IMR-90 (cell line): Measurements from ENCODE around the gene SLC66A3. TPM values are rescaled to one million over a fixed set of nuclear protein-coding genes. Genes with fewer than 3 reads are reported as not detected.

Experiments
- ATAC-seq: fragments of 200-7000 bp; cut with Tn5 transposase; 2 replicates; pipeline ENCODE4 v1.9.1; 2020; ENCODE audit warnings: low read depth, mild to moderate bottlenecking, moderate library complexity
- BruUV-seq: library from RNA; stranded (reverse); fragments of 400-500 nt; replicated peaks from 2 replicates; lab custom pipeline; 2021; lab: Mats Ljungman, UMichigan
- CTCF ChIA-PET: fragments of 300-600 bp; formaldehyde crosslinking; extraction: SDS; loops from one replicate; lab custom pipeline; 2021; ENCODE audit warnings: antibody characterized with exemption; lab: Yijun Ruan, JAX
- POLR2A ChIA-PET: fragments of 300-600 bp; sonication (Branson Sonifier 250); formaldehyde crosslinking; loops from one replicate; lab custom pipeline; 2022; ENCODE audit warnings: antibody characterized with exemption; ENCODE audit not compliant: unreplicated experiment; lab: Charles Lee
- DNase-seq: peaks from one replicate; pipeline ENCODE4 v3.0.0; 2013
- H2AFZ ChIP-seq: replicated peaks from 2 replicates; pipeline ENCODE3; 2013; ENCODE audit warnings: low read length, mild to moderate bottlenecking; ENCODE audit not compliant: poor library complexity
- H2AK5ac ChIP-seq: 2 replicates; pipeline ENCODE4 v1.6.1; 2013; ENCODE audit warnings: low read depth, low read length, inconsistent platforms
- H2AK9ac ChIP-seq: replicated peaks from 2 replicates; pipeline ENCODE3; 2013; ENCODE audit warnings: mild to moderate bottlenecking, low read depth, low read length, moderate library complexity; ENCODE audit not compliant: poor library complexity
- H2BK120ac ChIP-seq: 2 replicates; pipeline ENCODE4 v1.6.1; 2013; ENCODE audit warnings: low read depth, low read length, inconsistent platforms
- H2BK15ac ChIP-seq: 3 replicates; pipeline ENCODE4 v1.6.1; 2013; ENCODE audit warnings: low read depth, low read length, inconsistent platforms
- H2BK20ac ChIP-seq: 2 replicates; pipeline ENCODE4 v1.6.1; 2013; ENCODE audit warnings: low read depth, mild to moderate bottlenecking, inconsistent platforms, low read length, moderate library complexity
- H2BK5ac ChIP-seq: 2 replicates; pipeline ENCODE4 v1.6.1; 2013; ENCODE audit warnings: mild to moderate bottlenecking, low read depth, low read length, inconsistent platforms; ENCODE audit not compliant: poor library complexity, severe bottlenecking
- H3K14ac ChIP-seq: replicated peaks from 2 replicates; pipeline ENCODE4 v1.6.1; 2013; ENCODE audit warnings: low read depth, low read length, inconsistent platforms
- H3K18ac ChIP-seq: 2 replicates; pipeline ENCODE4 v1.6.1; 2013; ENCODE audit warnings: low read depth, low read length, control low read depth
- H3K23ac ChIP-seq: 2 replicates; pipeline ENCODE4 v1.6.1; 2013; ENCODE audit warnings: low read depth, low read length, inconsistent platforms
- H3K27ac ChIP-seq: 2 replicates; pipeline ENCODE4 v1.5.1; 2013; ENCODE audit warnings: mild to moderate bottlenecking, control low read depth, low read length; ENCODE audit not compliant: insufficient read depth
- H3K27me3 ChIP-seq: 2 replicates; pipeline ENCODE4 v1.6.1; 2013; ENCODE audit warnings: low read length; ENCODE audit not compliant: control insufficient read depth, insufficient read depth
- H3K36me3 ChIP-seq: 2 replicates; pipeline ENCODE4 v1.6.1; 2013; ENCODE audit warnings: low read length, mixed read lengths; ENCODE audit not compliant: control insufficient read depth, insufficient read depth
- H3K4ac ChIP-seq: 2 replicates; pipeline ENCODE4 v1.6.1; 2013; ENCODE audit warnings: low read depth, low read length, inconsistent platforms
- H3K4me1 ChIP-seq: 2 replicates; pipeline ENCODE4 v1.6.1; 2013; ENCODE audit warnings: low read length, mixed read lengths; ENCODE audit not compliant: control insufficient read depth, insufficient read depth
- H3K4me2 ChIP-seq: 2 replicates; pipeline ENCODE4 v1.6.1; 2013; ENCODE audit warnings: low read depth, mild to moderate bottlenecking, control low read depth, low read length, moderate library complexity
- H3K4me3 ChIP-seq: 2 replicates; pipeline ENCODE4 v1.5.1; 2013; ENCODE audit warnings: low read depth, mild to moderate bottlenecking, control low read depth, low read length, moderate library complexity; ENCODE audit not compliant: insufficient read depth
- H3K56ac ChIP-seq: 2 replicates; pipeline ENCODE4 v1.6.1; 2013; ENCODE audit warnings: low read length, inconsistent platforms; ENCODE audit not compliant: insufficient read depth; ENCODE audit errors: extremely low read depth
- H3K79me1 ChIP-seq, 2 experiments: 2 replicates each; pipeline ENCODE4 v1.6.1; 2013; ENCODE audit warnings: low read length in 2 of 2, inconsistent platforms in 1 of 2, low read depth in 1 of 2
- H3K9ac ChIP-seq: 2 replicates; pipeline ENCODE4 v1.6.1; 2013; ENCODE audit warnings: low read depth, low read length, control low read depth
- H3K9me1 ChIP-seq: 2 replicates; pipeline ENCODE4 v1.6.1; 2013; ENCODE audit warnings: low read length, inconsistent platforms; ENCODE audit not compliant: insufficient read depth
- H3K9me3 ChIP-seq: 2 replicates; pipeline ENCODE4 v1.6.1; 2013; ENCODE audit warnings: low read length; ENCODE audit not compliant: control insufficient read depth, insufficient read depth
- H4K20me1 ChIP-seq: 2 replicates; pipeline ENCODE4 v1.6.1; 2013; ENCODE audit warnings: low read length, inconsistent platforms; ENCODE audit not compliant: insufficient read depth
- H4K5ac ChIP-seq: 2 replicates; pipeline ENCODE4 v1.6.1; 2013; ENCODE audit warnings: mild to moderate bottlenecking, low read depth, low read length, control low read depth
- H4K8ac ChIP-seq, 2 experiments: 2 replicates each; pipeline ENCODE4 v1.6.1; 2013; ENCODE audit warnings: low read depth in 2 of 2, low read length in 2 of 2, control low read depth in 1 of 2, inconsistent platforms in 1 of 2
- H4K91ac ChIP-seq: 2 replicates; pipeline ENCODE4 v1.6.1; 2013; ENCODE audit warnings: low read depth, low read length, inconsistent platforms; ENCODE audit not compliant: insufficient read depth
- BHLHE40 ChIP-seq: fragments of 150-350 bp; IDR thresholded peaks from 2 replicates; pipeline ENCODE4 v1.6.1; 2016; ENCODE audit warnings: mild to moderate bottlenecking, low read depth, low read length
- CEBPB ChIP-seq: IDR thresholded peaks from 2 replicates; pipeline ENCODE4 v1.6.1; 2012; ENCODE audit warnings: low read depth, low read length, improper control_type of control experiment
- CHD1 ChIP-seq: IDR thresholded peaks from 2 replicates; pipeline ENCODE4 v1.6.1; 2012; ENCODE audit warnings: low read depth, low read length, improper control_type of control experiment
- CTCF ChIP-seq: conservative IDR thresholded peaks from 2 replicates; pipeline ENCODE4 v1.5.1; 2012; ENCODE audit warnings: mild to moderate bottlenecking, low read depth, low read length, improper control_type of control experiment
- ELK1 ChIP-seq: fragments of 150-350 bp; IDR thresholded peaks from 2 replicates; pipeline ENCODE4 v1.6.1; 2016; ENCODE audit warnings: low read depth, mild to moderate bottlenecking, low read length, moderate library complexity, borderline replicate concordance
- FOS ChIP-seq: fragments of 150-350 bp; IDR thresholded peaks from 2 replicates; pipeline ENCODE4 v1.6.1; 2016; ENCODE audit warnings: low read depth, low read length
- MAFK ChIP-seq: IDR thresholded peaks from 2 replicates; pipeline ENCODE4 v1.6.1; 2012; ENCODE audit warnings: low read depth, low read length, improper control_type of control experiment
- MAZ ChIP-seq: IDR thresholded peaks from 2 replicates; pipeline ENCODE4 v1.6.1; 2012; ENCODE audit warnings: low read depth, mild to moderate bottlenecking, low read length, improper control_type of control experiment, moderate library complexity, borderline replicate concordance
- MXI1 ChIP-seq: IDR thresholded peaks from 2 replicates; pipeline ENCODE4 v1.6.1; 2012; ENCODE audit warnings: low read depth, mild to moderate bottlenecking, low read length, moderate library complexity, borderline replicate concordance
- NFE2L2 ChIP-seq: fragments of 150-350 bp; IDR thresholded peaks from 2 replicates; pipeline ENCODE4 v1.6.1; 2016; ENCODE audit warnings: low read depth, mild to moderate bottlenecking, low read length
- POLR2A ChIP-seq: IDR thresholded peaks from 2 replicates; pipeline ENCODE4 v1.6.1; 2012; ENCODE audit warnings: mild to moderate bottlenecking, low read depth, low read length
- RAD21 ChIP-seq: IDR thresholded peaks from 2 replicates; pipeline ENCODE4 v1.6.1; 2012; ENCODE audit warnings: low read length, improper control_type of control experiment
- RCOR1 ChIP-seq: IDR thresholded peaks from 2 replicates; pipeline ENCODE4 v1.6.1; 2012; ENCODE audit warnings: mild to moderate bottlenecking, low read length, improper control_type of control experiment; ENCODE audit not compliant: insufficient replicate concordance
- RFX5 ChIP-seq: IDR thresholded peaks from 2 replicates; pipeline ENCODE4 v1.8.0; 2012; ENCODE audit warnings: low read depth, mild to moderate bottlenecking, low read length, moderate library complexity
- SMC3 ChIP-seq: fragments of 150-350 bp; IDR thresholded peaks from 2 replicates; pipeline ENCODE4 v1.6.1; 2016; ENCODE audit warnings: low read depth, mild to moderate bottlenecking, antibody characterized with exemption, low read length, moderate library complexity
- WGBS, 2 experiments: methylation state at CpG; one replicate each; pipeline versions ENCODE4 v1.1.5 to v1.1.7; 2013; ENCODE audit warnings: missing lambda C conversion rate in 2 of 2; ENCODE audit not compliant: insufficient read length in 1 of 2; ENCODE audit errors: extremely low coverage in 2 of 2; 5-methylcytosine and 5-hydroxymethylcytosine counted together
- dilution Hi-C: fragments of 300-500 bp; cut with HindIII; formaldehyde crosslinking; loops from one replicate; pipeline ENCODE4 v1.14.3; 2018; ENCODE audit warnings: low sequenced_read_pairs; ENCODE audit not compliant: unreplicated experiment
- in situ Hi-C: fragments of 300-500 bp; cut with MboI; formaldehyde crosslinking; loops from 3 replicates; pipeline ENCODE4 v1.14.3; 2019; ENCODE audit warnings: low sequenced_read_pairs, inconsistent platforms, mixed read lengths
- intact Hi-C: fragments of 100-400 bp; cut with micrococcal nuclease; formaldehyde crosslinking; loops from 2 replicates; pipeline ENCODE4 v1.10.0; 2022
- polyA plus RNA-seq, 3 experiments: library from polyadenylated mRNA; depleted of rRNA; stranded (reverse); fragments of >200 nt; gene quantifications; 2 replicates each; pipeline ENCODE4 v1.2.3, GENCODE V29; 2012; ENCODE audit warnings: low replicate concordance in 1 of 3
- total RNA-seq: library from RNA; depleted of rRNA; stranded (reverse); fragments of >200 nt; gene quantifications from 2 replicates; pipeline ENCODE4 v1.2.3, GENCODE V29; 2012
- TF ChIP-seq, protein P1 (sequence below): fragments of 150-350 bp; IDR thresholded peaks from 2 replicates; pipeline ENCODE4 v1.6.1; 2017; ENCODE audit warnings: mild to moderate bottlenecking, antibody characterized with exemption, low read length, low read depth

Gene SLC66A3
- total and polyA plus RNA-seq, 2 of the 4 experiments (the other 2 are of a cell fraction), result 18.1 to 25.2 TPM

DNA sequence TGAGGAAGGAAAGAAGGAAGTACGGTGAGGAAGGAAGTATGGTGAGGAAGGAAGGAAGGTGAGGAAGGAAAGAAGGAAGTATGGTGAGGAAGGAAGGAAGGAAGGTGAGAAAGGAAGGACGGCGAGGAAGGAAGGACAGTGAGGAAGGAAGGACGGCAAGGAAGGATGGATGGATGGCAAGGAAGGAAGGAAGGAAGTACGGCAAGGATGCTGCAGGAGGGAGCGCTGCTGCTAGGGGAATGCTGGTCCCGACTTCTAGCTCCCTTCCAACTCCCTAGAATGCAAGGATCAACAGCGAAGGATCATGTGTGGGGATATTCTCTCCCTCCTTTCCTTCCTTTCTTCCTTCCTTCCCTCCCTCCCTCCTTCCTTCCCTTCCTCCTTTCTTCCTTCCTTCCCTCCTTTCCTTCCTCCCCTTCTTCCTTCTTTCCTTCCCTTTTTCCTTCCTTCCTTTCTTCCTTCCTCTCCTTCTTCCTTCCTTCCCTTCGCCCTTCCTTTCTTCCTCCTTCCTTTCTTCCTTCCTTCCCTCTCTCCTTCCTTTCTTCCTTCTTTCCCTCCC is 42.3 kb upstream of the SLC66A3 start:
- in situ Hi-C loops (no loop called here), intact Hi-C loops (no loop called here), dilution Hi-C loops (no loop called here)
- Histone ChIP-seq H3K23ac (no peak overlapping the region), H3K9me1 (no peaks in the 10 kb centered on the region), H2AK9ac (peak overlapping the region; percentile 55), H3K4me2 (no peak overlapping the region), H3K18ac (no peak overlapping the region), H3K4me3 (no peak overlapping the region), H4K91ac (no peak overlapping the region), H2BK20ac (no peak overlapping the region), H2AFZ (peak overlapping the region; percentile 32), H3K9me3 (no peaks in the 10 kb centered on the region), H2BK120ac (no peak overlapping the region), H3K79me1 (no peaks in the 10 kb centered on the region), H3K56ac (no peak overlapping the region), H2BK15ac (no peak overlapping the region), H4K20me1 (no peaks in the 10 kb centered on the region), H2AK5ac (peak overlapping the region; percentile 50), H3K36me3 (no peaks in the 10 kb centered on the region), H3K27ac (no peak overlapping the region), H3K9ac (no peak overlapping the region), H3K4me1 (no peaks in the 10 kb centered on the region), H3K14ac (no peak overlapping the region), H2BK5ac (no peak overlapping the region), H3K27me3 (peaks cover 2% of the 10 kb centered on the region; the same call in 1 of the 2 replicates), H4K5ac (no peak overlapping the region), H4K8ac (no peak overlapping the region), H3K4ac (no peak overlapping the region)
- ChIA-PET POLR2A (no interaction called here), CTCF (no interaction called here)
- DNase-seq (no peak), ATAC-seq (no peak)
- no TSS peak for BruUV-seq
- TF ChIP-seq RCOR1 (no peak), FOS (no peak), NFE2L2 (no peak), CTCF (no peak), MXI1 (no peak), ELK1 (no peak), RAD21 (no peak), MAZ (no peak), CEBPB (no peak), POLR2A (no peak), CHD1 (no peak), BHLHE40 (no peak), MAFK (no peak), SMC3 (no peak), RFX5 (no peak)
- TF ChIP-seq, protein P1, sequence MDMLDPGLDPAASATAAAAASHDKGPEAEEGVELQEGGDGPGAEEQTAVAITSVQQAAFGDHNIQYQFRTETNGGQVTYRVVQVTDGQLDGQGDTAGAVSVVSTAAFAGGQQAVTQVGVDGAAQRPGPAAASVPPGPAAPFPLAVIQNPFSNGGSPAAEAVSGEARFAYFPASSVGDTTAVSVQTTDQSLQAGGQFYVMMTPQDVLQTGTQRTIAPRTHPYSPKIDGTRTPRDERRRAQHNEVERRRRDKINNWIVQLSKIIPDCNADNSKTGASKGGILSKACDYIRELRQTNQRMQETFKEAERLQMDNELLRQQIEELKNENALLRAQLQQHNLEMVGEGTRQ, result no peak
- 73 to 100% methylated on average over 1 to 2 of the region's 9 CpGs for WGBS, 2 experiments
